GM23338 (cell line): ENCODE results near the gene TPX2. TPM values are rescaled to one million over a fixed set of nuclear protein-coding genes. Genes with fewer than 3 reads are reported as not detected.

Source experiments
- ATAC-seq: fragments of 200-7000 bp; cut with Tn5 transposase; 3 replicates; pipeline ENCODE4 v1.9.1; 2020
- DNase-seq: peaks from one replicate; pipeline ENCODE4 v3.0.0-alpha.2; 2015; ENCODE audit warnings: low spot score
- H2AFZ ChIP-seq: fragments of 200-600 bp; sonication (generic); 2 replicates; pipeline ENCODE4 v1.8.0; 2016; ENCODE audit warnings: antibody characterized with exemption, mild to moderate bottlenecking, moderate library complexity
- H3F3A ChIP-seq: fragments of 200-600 bp; sonication (generic); replicated peaks from 2 replicates; pipeline ENCODE4 v1.8.0; 2017; ENCODE audit warnings: antibody characterized with exemption, mixed run types, low read depth
- H3K27ac ChIP-seq: fragments of 200-600 bp; sonication (generic); 2 replicates; pipeline ENCODE4 v1.6.1; 2016; ENCODE audit warnings: low read depth
- H3K27me3 ChIP-seq: fragments of 200-600 bp; sonication (generic); 2 replicates; pipeline ENCODE4 v1.8.0; 2016; ENCODE audit warnings: mild to moderate bottlenecking, mixed run types, moderate library complexity; ENCODE audit not compliant: insufficient read depth
- H3K36me3 ChIP-seq: fragments of 200-600 bp; sonication (generic); 2 replicates; pipeline ENCODE4 v1.8.0; 2016; ENCODE audit warnings: mild to moderate bottlenecking; ENCODE audit not compliant: insufficient read depth
- H3K4me1 ChIP-seq: fragments of 200-600 bp; sonication (generic); 2 replicates; pipeline ENCODE4 v1.8.0; 2016; ENCODE audit warnings: mild to moderate bottlenecking, moderate library complexity; ENCODE audit not compliant: insufficient read depth
- H3K4me2 ChIP-seq: fragments of 200-600 bp; sonication (generic); 2 replicates; pipeline ENCODE4 v1.7.1; 2017; ENCODE audit warnings: mixed run types
- H3K4me3 ChIP-seq: fragments of 200-600 bp; sonication (generic); 2 replicates; pipeline ENCODE4 v1.6.1; 2016; ENCODE audit warnings: mixed run types
- H3K79me2 ChIP-seq: fragments of 200-600 bp; sonication (generic); replicated peaks from 2 replicates; pipeline ENCODE4 v1.8.0; 2017; ENCODE audit warnings: mild to moderate bottlenecking; ENCODE audit not compliant: insufficient read depth
- H3K9me2 ChIP-seq: fragments of 200-600 bp; sonication (generic); 2 replicates; pipeline ENCODE4 v1.8.0; 2017; ENCODE audit not compliant: insufficient read depth
- H4K20me1 ChIP-seq: fragments of 200-600 bp; sonication (generic); replicated peaks from 2 replicates; pipeline ENCODE4 v1.8.0; 2017; ENCODE audit warnings: mild to moderate bottlenecking; ENCODE audit not compliant: insufficient read depth
- H3K27ac Mint-ChIP-seq: 2 replicates; pipeline ENCODE4 v1.8.0; 2020; ENCODE audit warnings: inconsistent platforms, mild to moderate bottlenecking, moderate library complexity, mixed read lengths
- H3K27me3 Mint-ChIP-seq: 3 replicates; pipeline ENCODE4 v1.8.0; 2022; ENCODE audit warnings: low read depth, mild to moderate bottlenecking, moderate library complexity, mixed read lengths, inconsistent platforms; ENCODE audit not compliant: insufficient read depth, poor library complexity
- H3K36me3 Mint-ChIP-seq: 3 replicates; pipeline ENCODE4 v1.8.0; 2021; ENCODE audit warnings: low read depth, mild to moderate bottlenecking, inconsistent platforms, moderate library complexity, mixed read lengths
- H3K4me1 Mint-ChIP-seq: 3 replicates; pipeline ENCODE4 v1.8.0; 2020; ENCODE audit warnings: mild to moderate bottlenecking, inconsistent platforms, mixed read lengths
- H3K4me3 Mint-ChIP-seq: 3 replicates; pipeline ENCODE4 v1.8.0; 2021; ENCODE audit warnings: moderate library complexity, mild to moderate bottlenecking, inconsistent platforms, mixed read lengths
- H3K9me3 Mint-ChIP-seq: 3 replicates; pipeline ENCODE4 v1.8.0; 2020; ENCODE audit warnings: moderate library complexity, mild to moderate bottlenecking, inconsistent platforms, mixed read lengths
- CREB1 ChIP-seq: fragments of 250-450 bp; sonication (Bioruptor Pico); IDR thresholded peaks from 2 replicates; pipeline ENCODE4 v1.5.0; 2020; ENCODE audit warnings: low read depth, mild to moderate bottlenecking, moderate library complexity
- CTCF ChIP-seq, 2 experiments: fragments of 200-600 bp in 1 of 2; sonication (generic) in 1 of 2; conservative IDR thresholded peaks; 2 replicates each; pipeline versions ENCODE4 v1.5.1 to v1.6.1; 2016 to 2017; ENCODE audit warnings: antibody characterized with exemption in 2 of 2, low read depth in 2 of 2, mild to moderate bottlenecking in 2 of 2, moderate library complexity in 1 of 2
- EZH2 ChIP-seq: fragments of 200-600 bp; sonication (generic); IDR thresholded peaks from one replicate; pipeline ENCODE4 v1.8.0; 2017; ENCODE audit warnings: antibody characterized with exemption, mild to moderate bottlenecking, low read depth; ENCODE audit not compliant: unreplicated experiment
- EZH2phosphoT487 ChIP-seq: fragments of 200-600 bp; sonication (generic); IDR thresholded peaks from one replicate; pipeline ENCODE4 v1.8.1; 2018; ENCODE audit warnings: antibody characterized with exemption; ENCODE audit not compliant: unreplicated experiment
- JUNB ChIP-seq: IDR thresholded peaks from one replicate; pipeline ENCODE4 v1.6.1; 2016; ENCODE audit warnings: antibody characterized with exemption; ENCODE audit not compliant: unreplicated experiment
- POLR2AphosphoS5 ChIP-seq: IDR thresholded peaks from 2 replicates; pipeline ENCODE4 v1.6.1; 2016; ENCODE audit warnings: antibody characterized with exemption, low read depth
- REST ChIP-seq: IDR thresholded peaks from one replicate; pipeline ENCODE4 v1.6.1; 2018; ENCODE audit warnings: antibody characterized with exemption; ENCODE audit not compliant: unreplicated experiment
- STAT1 ChIP-seq: IDR thresholded peaks from one replicate; pipeline ENCODE4 v1.6.1; 2016; ENCODE audit warnings: antibody characterized with exemption; ENCODE audit not compliant: unreplicated experiment
- ZNF114 ChIP-seq: fragments of 250-450 bp; sonication (Bioruptor Pico); IDR thresholded peaks from 2 replicates; pipeline ENCODE4 v1.5.0; 2020; ENCODE audit warnings: mild to moderate bottlenecking, moderate library complexity
- ZNF331 ChIP-seq: fragments of 250-450 bp; sonication (Bioruptor Pico); IDR thresholded peaks from 2 replicates; pipeline ENCODE4 v1.5.0; 2020; ENCODE audit warnings: low read depth, mild to moderate bottlenecking, moderate library complexity
- polyA plus RNA-seq: library from polyadenylated mRNA; unstranded; fragments of >200 nt; fragmentation: Nextera tagmentation; extraction: Ambion mirVana; gene quantifications from 2 replicates; pipeline ENCODE4 v1.2.1, GENCODE V29; 2016
- total RNA-seq: library from RNA; depleted of rRNA; stranded (reverse); fragments of >200 nt; shearing (Covaris generic); gene quantifications from 2 replicates; pipeline ENCODE4 v1.2.3, GENCODE V29; 2014

TPX2 gene
- total and polyA plus RNA-seq, 2 experiments from 2014 or later = 101 to 159 TPM

GRCh38 chr20:31823360-31824124 lies 84.5 kb downstream of the TPX2 start:
- peaks cover 9% of the 10 kb centered on the region for H3K27me3 Mint-ChIP-seq

DNA sequence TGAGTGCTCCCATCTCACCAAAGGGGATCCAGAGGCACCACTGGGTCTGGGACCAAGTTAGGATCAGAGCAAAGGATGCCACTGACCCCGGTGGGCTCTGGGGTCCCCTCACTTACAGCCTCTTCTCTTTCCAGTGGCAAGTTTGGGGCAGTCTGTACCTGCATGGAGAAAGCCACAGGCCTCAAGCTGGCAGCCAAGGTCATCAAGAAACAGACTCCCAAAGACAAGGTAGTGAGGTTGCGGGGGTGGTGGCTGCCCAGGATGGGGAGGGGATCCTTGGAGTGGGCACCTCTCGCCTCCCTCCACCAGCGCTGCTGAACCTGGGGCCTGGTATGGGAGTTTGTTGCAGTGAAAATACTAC lies 85.0 kb downstream of the TPX2 start:
- Histone ChIP-seq H3K4me1 (peaks cover 4% of the 10 kb centered on the region), H3K27ac (no peak overlapping the region), H2AFZ (no peak overlapping the region)

More at GRCh38 chr20:31823360-31824124, 84.5 kb downstream of the TPX2 start:
- no peaks in the 10 kb centered on the region for H3K36me3 ChIP-seq
- H3K4me1 ChIP-seq = peaks cover 4% of the 10 kb centered on the region
- no peak overlapping the region for H3K4me3 Mint-ChIP-seq
- no peaks in the 10 kb centered on the region for H3K9me2 ChIP-seq
- DNase-seq (no peak), ATAC-seq (no peak; the same call in 2 of the 3 replicates)
- H2AFZ ChIP-seq = no peak overlapping the region
- H3K27ac ChIP-seq = no peak overlapping the region
- H3F3A ChIP-seq = 0 out of 2 replicates have a peak, but pooled peaks cover 9% of the 10 kb centered on the region
- no peaks in the 10 kb centered on the region for H3K79me2 ChIP-seq
- H3K9me3 Mint-ChIP-seq = no peaks in the 10 kb centered on the region; the same call in 2 of the 3 replicates
- H4K20me1 ChIP-seq = no peaks in the 10 kb centered on the region; the same call in 1 of the 2 replicates
- H3K27me3 ChIP-seq = no peaks in the 10 kb centered on the region
- TF ChIP-seq STAT1 (no peak), CTCF (conservative IDR thresholded peaks at IDR 0.05; ENCODE audit: low read depth in 2 of 2) (peak in 1 of 2 experiments; percentile 33; a peak in 2 of 4 replicates)
- peak overlapping the region; percentile 43; the same call in 1 of the 2 replicates for H3K4me2 ChIP-seq
- H3K36me3 Mint-ChIP-seq = no peaks in the 10 kb centered on the region
- H3K4me3 ChIP-seq = no peak overlapping the region
- H3K27ac Mint-ChIP-seq = no peak overlapping the region
- H3K4me1 Mint-ChIP-seq = peaks cover 3% of the 10 kb centered on the region; the same call in 2 of the 3 replicates

DNA sequence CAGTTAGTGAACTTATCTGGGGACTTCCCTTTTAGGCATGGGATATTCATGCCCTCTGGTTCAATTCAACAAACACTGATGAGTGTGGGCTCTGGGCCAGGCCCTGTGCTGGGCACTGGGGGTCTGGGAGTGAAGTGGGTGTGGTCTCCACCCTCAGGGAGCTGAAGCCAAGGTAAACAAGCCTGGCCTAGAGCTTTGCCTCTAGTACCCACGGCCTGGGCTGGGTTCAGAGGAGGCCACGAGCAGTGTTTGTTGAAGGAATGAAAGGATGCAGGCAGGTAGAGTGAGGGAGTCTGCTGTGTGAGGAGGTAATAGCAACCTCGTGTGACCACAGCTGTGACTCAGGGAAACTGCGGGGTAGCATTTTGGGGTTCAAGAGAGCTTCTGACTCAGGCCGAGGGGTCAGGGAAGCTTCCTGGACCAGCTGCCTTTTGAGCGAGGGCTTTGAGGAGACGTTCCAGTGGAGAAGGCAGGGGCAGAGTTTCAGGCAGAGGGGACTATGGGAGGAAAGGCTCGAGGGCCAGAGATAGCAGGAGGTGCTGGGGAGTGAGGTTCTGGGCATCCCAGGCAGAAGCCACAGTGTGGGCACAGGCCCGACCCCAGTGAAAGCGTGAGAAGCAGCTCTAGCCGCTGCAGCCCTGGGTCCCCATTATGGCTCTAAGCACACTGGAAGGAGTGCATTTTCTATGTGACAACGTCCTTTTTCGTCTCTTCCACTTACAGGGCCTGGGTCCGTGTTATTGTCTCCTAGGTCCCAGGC lies 85.6 kb downstream of the TPX2 start:
- Mint-ChIP-seq H3K27me3 (peaks cover 7% of the 10 kb centered on the region), H3K4me3 (no peak overlapping the region), H3K4me1 (peaks cover 3% of the 10 kb centered on the region; the same call in 2 of the 3 replicates), H3K9me3 (no peaks in the 10 kb centered on the region; the same call in 1 of the 3 replicates), H3K27ac (no peak overlapping the region), H3K36me3 (no peaks in the 10 kb centered on the region)
- Histone ChIP-seq H3K27me3 (no peaks in the 10 kb centered on the region), H3K4me1 (peaks cover 4% of the 10 kb centered on the region), H3K79me2 (no peaks in the 10 kb centered on the region), H2AFZ (no peak overlapping the region), H3K4me2 (no peak overlapping the region), H3K9me2 (no peaks in the 10 kb centered on the region), H3K4me3 (no peak overlapping the region), H3K36me3 (no peaks in the 10 kb centered on the region), H3F3A (0 out of 2 replicates have a peak, but pooled peaks cover 9% of the 10 kb centered on the region), H3K27ac (no peak overlapping the region), H4K20me1 (no peaks in the 10 kb centered on the region; the same call in 1 of the 2 replicates)
- DNase-seq = no peak
- no peak for ATAC-seq
- TF ChIP-seq CREB1 (CRISPR knock-in tag) (no peak), ZNF114 (no peak), EZH2 (no peak), JUNB (no peak), EZH2phosphoT487 (no peak), REST (no peak), STAT1 (no peak)

More for the DNA sequence above, 85.0 kb downstream of the TPX2 start:
- peaks cover 3% of the 10 kb centered on the region; the same call in 2 of the 3 replicates for H3K4me1 Mint-ChIP-seq
- H4K20me1 ChIP-seq = no peaks in the 10 kb centered on the region; the same call in 1 of the 2 replicates
- no peaks in the 10 kb centered on the region for H3K79me2 ChIP-seq
- peaks cover 9% of the 10 kb centered on the region for H3K27me3 Mint-ChIP-seq
- no peaks in the 10 kb centered on the region for H3K27me3 ChIP-seq
- H3K4me3 Mint-ChIP-seq = no peak overlapping the region
- H3K4me3 ChIP-seq = no peak overlapping the region
- ATAC-seq (no peak), DNase-seq (no peak)
- no peak overlapping the region for H3K27ac Mint-ChIP-seq
- H3K9me2 ChIP-seq = no peaks in the 10 kb centered on the region
- H3K36me3 ChIP-seq = no peaks in the 10 kb centered on the region
- TF ChIP-seq POLR2AphosphoS5 (no peak), CREB1 (CRISPR knock-in tag) (no peak), ZNF114 (no peak), EZH2 (no peak), ZNF331 (CRISPR knock-in tag) (no peak), STAT1 (no peak)
- H3K36me3 Mint-ChIP-seq = no peaks in the 10 kb centered on the region
- H3K4me2 ChIP-seq = no peak overlapping the region
- H3K9me3 Mint-ChIP-seq = no peaks in the 10 kb centered on the region; the same call in 2 of the 3 replicates
- H3F3A ChIP-seq = 0 out of 2 replicates have a peak, but pooled peaks cover 9% of the 10 kb centered on the region
